ENCODE data around the gene C3.

Gene C3

GRCh38 chr19:6744381-6745301 is 24.2 kb upstream of the C3 start:
- DNase-seq (ENCODE audit: low read depth in 2 of 2): no peak

GRCh38 chr19:6743714-6744380 is 23.4 kb upstream of the C3 start:
- no peak for DNase-seq (ENCODE audit: low read depth in 2 of 2)

GRCh38 chr19:6743066-6743465 is 22.6 kb upstream of the C3 start:
- no peak for DNase-seq (ENCODE audit: low read depth in 2 of 2)

GRCh38 chr19:6740589-6741343 is 20.3 kb upstream of the C3 start:
- peak in 1 of 2 donors; percentile 19 for DNase-seq (ENCODE audit: low read depth in 2 of 2)

GRCh38 chr19:6739883-6740588 is 19.6 kb upstream of the C3 start:
- DNase-seq (ENCODE audit: low read depth in 2 of 2): peak in 1 of 2 donors; percentile 19

- DNase-seq (ENCODE audit: low read depth in 2 of 2): peak; percentile 77 to 80
Observed at GRCh38 chr19:6739390-6739882, 19.0 kb upstream of the C3 start, which contains the start of gene TRIP10. TRIP10 (plus strand) TSS chr19:6739680; CDS start chr19:6739762, 82 bp downstream.

GRCh38 chr19:6738787-6739389 is 18.4 kb upstream of the C3 start:
- DNase-seq (ENCODE audit: low read depth in 2 of 2): peak in 1 of 2 donors; percentile 18

- DNase-seq (ENCODE audit: low read depth in 2 of 2): peak; percentile 64 to 68
Observed at GRCh38 chr19:6737873-6738786, 17.7 kb upstream of the C3 start.

GRCh38 chr19:6737284-6737872 is 16.9 kb upstream of the C3 start, which contains the start of gene GPR108:
GPR108 (minus strand) TSS chr19:6737580; CDS start chr19:6737576, 4 bp downstream.
- peak; percentile 96 to 97 for DNase-seq (ENCODE audit: low read depth in 2 of 2)

- no peak for DNase-seq (ENCODE audit: low read depth in 2 of 2)
Observed at GRCh38 chr19:6736917-6737283, 16.4 kb upstream of the C3 start.

- peak; percentile 49 to 52 for DNase-seq (ENCODE audit: low read depth in 2 of 2)
Observed at GRCh38 chr19:6736169-6736916, 15.9 kb upstream of the C3 start.

- DNase-seq (ENCODE audit: low read depth in 2 of 2): no peak
Observed at GRCh38 chr19:6735181-6735911, 14.9 kb upstream of the C3 start.

GRCh38 chr19:6734096-6734696 is 13.7 kb upstream of the C3 start:
- DNase-seq (ENCODE audit: low read depth in 2 of 2): no peak

- DNase-seq (ENCODE audit: low read depth in 2 of 2): no peak
Observed at GRCh38 chr19:6733338-6734095, 13.1 kb upstream of the C3 start.

- no peak for DNase-seq (ENCODE audit: low read depth in 2 of 2)
Observed at GRCh38 chr19:6732803-6733337, 12.4 kb upstream of the C3 start.

- DNase-seq (ENCODE audit: low read depth in 2 of 2): no peak
Observed at GRCh38 chr19:6731822-6732221, 11.4 kb upstream of the C3 start.

All from stimulated activated CD4-positive, alpha-beta T cell treated with anti-CD3 and anti-CD28 coated beads, Interleukin-1b, Interleukin-23, amount 100 ng/mL, for 4 hours (primary cell).